Stomach (tissue), 4 donors: Measurements from ENCODE around the gene EXT2.

Experiments
- CTCF ChIP-seq, 7 experiments: fragments of 450-650 bp in 4 of 7; fragments of 200-600 bp in 3 of 7; sonication (generic) in 3 of 7; IDR thresholded peaks; one replicate each; pipeline ENCODE4 v1.5.1; 2016 to 2019; ENCODE audit warnings: antibody characterized with exemption in 7 of 7, control low read depth in 2 of 7, mild to moderate bottlenecking in 1 of 7
- EP300 ChIP-seq: sonication (generic); formaldehyde crosslinking; IDR thresholded peaks from one replicate; pipeline ENCODE4 v1.6.1; 2017; ENCODE audit warnings: antibody characterized with exemption
- POLR2A ChIP-seq, 4 donors: fragments of 450-650 bp; IDR thresholded peaks; one replicate each; pipeline ENCODE4 v1.6.1; 2016; ENCODE audit warnings: antibody characterized with exemption in 4 of 4, control low read depth in 2 of 4, mild to moderate bottlenecking in 1 of 4, moderate library complexity in 1 of 4

- TF ChIP-seq EP300, result no peak
- no peak for TF ChIP-seq POLR2A (IDR thresholded peaks at IDR 0.05)
- no peak for TF ChIP-seq CTCF (IDR thresholded peaks at IDR 0.05)
Observed at GRCh38 chr11:44192017-44192385, 96.5 kb downstream of the EXT2 start.
